ENCODE results near the gene HUWE1.

GRCh38 chrX:53486285-53486684, 200.2 kb downstream of the HUWE1 start:
- no peak for TF ChIP-seq CTCF (conservative IDR thresholded peaks at IDR 0.05; ENCODE audit: low read length)
- TF ChIP-seq EZH2phosphoT487 (IDR thresholded peaks at IDR 0.05; ENCODE audit: borderline replicate concordance, low read depth, low read length) = no peak
